Body of pancreas (tissue), 4 donors: ENCODE data around the gene BEAN1. TPM values are rescaled to one million over a fixed set of nuclear protein-coding genes. Genes with fewer than 3 reads are reported as not detected.

ENCODE experiments used
- ATAC-seq: fragments of 150-250 bp; one replicate; pipeline ENCODE4 v1.9.1; 2016
- DNase-seq, 4 donors: peaks; one replicate each; pipeline ENCODE4 v3.0.0-alpha.2; 2019
- H3K27ac ChIP-seq, 4 donors: fragments of 200-600 bp; sonication (generic); 1 replicate in 3 of 4; 2 replicates in 1 of 4; pipeline versions ENCODE4 v1.5.1 to v1.6.1; 2016 to 2019; ENCODE audit warnings: mild to moderate bottlenecking in 1 of 4, mixed read lengths in 1 of 4, moderate library complexity in 1 of 4
- H3K27me3 ChIP-seq, 2 donors: fragments of 200-600 bp; sonication (generic); one replicate each; pipeline ENCODE4 v1.6.0; 2016; ENCODE audit warnings: mild to moderate bottlenecking in 1 of 2
- H3K36me3 ChIP-seq, 2 donors: fragments of 200-600 bp; sonication (generic); replicated peaks in 1 of 2; 2 replicates each; pipeline ENCODE4 v1.5.1; 2016; ENCODE audit warnings: low read depth in 2 of 2; ENCODE audit not compliant: insufficient read depth in 1 of 2
- H3K4me1 ChIP-seq: fragments of 200-600 bp; sonication (generic); one replicate; pipeline ENCODE4 v1.6.0; 2016
- H3K4me3 ChIP-seq, 2 donors: fragments of 200-600 bp; sonication (generic); 1 replicate in 1 of 2; 2 replicates in 1 of 2; pipeline ENCODE4 v1.5.1; 2016 to 2019
- H3K9me3 ChIP-seq, 3 donors: fragments of 200-600 bp; sonication (generic); 1 replicate in 2 of 3; 2 replicates in 1 of 3; pipeline ENCODE4 v1.5.1; 2016
- CTCF ChIP-seq, 7 experiments: fragments of 450-650 bp in 4 of 7; fragments of 200-600 bp in 3 of 7; sonication (generic) in 3 of 7; IDR thresholded peaks; one replicate each; pipeline ENCODE4 v1.5.1; 2016 to 2019; ENCODE audit warnings: antibody characterized with exemption in 7 of 7
- POLR2A ChIP-seq, 3 donors: fragments of 450-650 bp; IDR thresholded peaks; one replicate each; pipeline ENCODE4 v1.6.1; 2016; ENCODE audit warnings: antibody characterized with exemption in 3 of 3, mild to moderate bottlenecking in 2 of 3
- WGBS, 2 donors: methylation state at CpG; one replicate each; pipeline ENCODE4 v1.1.5; 2017; 5-methylcytosine and 5-hydroxymethylcytosine counted together
- intact Hi-C: fragments of 100-400 bp; cut with DNase I; formaldehyde crosslinking; loops from one replicate; pipeline ENCODE4 v1.15.1; 2023
- total RNA-seq, 2 donors: library from RNA; depleted of rRNA; stranded (reverse); fragments of >200 nt; gene quantifications; one replicate each; pipeline ENCODE4 v1.1.0, GENCODE V29; 2016

BEAN1 gene
- total RNA-seq, 2 donors from 2014 or later = not detected

DNA sequence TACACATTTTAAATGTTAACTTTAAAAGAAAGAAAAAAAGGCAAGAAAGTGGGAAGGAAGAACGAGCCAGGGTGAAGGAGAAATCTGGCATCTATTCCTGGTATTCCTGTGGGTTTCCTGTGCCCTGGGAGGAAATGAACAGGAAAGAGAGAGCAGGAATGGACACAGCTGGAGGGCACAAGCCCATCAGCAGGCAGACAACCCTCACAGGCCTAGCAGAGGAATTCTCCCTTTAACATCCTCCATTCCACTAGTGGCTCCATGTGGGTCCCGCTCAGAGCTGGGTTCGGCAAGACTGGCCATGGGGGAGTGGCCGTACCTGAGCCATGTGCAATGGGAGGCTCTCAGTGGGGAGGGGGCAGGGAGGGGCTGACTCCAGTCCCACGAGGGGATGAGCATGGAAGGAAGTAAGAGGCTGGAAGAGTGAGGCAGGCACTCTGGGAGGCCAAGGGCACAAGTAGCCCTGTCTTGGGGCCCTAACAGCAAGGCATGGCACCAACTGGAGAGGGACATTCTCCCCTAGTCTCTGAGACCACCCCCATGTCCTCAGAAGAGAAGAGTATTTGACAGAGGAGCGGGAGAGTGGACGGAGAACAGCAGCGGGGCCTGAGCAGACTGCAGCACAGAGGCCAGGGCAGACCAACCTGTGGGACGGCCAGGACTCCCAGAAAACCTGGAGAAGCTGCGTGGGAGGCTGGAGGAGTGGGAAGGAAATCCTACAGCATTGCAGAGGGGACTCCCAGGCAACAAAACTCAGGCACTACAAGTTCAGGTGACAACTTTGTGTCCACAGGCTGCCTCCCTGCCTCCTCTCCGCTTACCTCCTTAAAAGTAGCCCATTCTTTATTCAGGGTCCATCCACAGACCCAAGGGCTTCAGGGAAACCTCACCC is 92.6 kb downstream of the BEAN1 start:
- peak overlapping the region; percentile 14 to 99 (median 81) for H3K27ac ChIP-seq
- TF ChIP-seq CTCF (IDR thresholded peaks at IDR 0.05) (no peak), POLR2A (IDR thresholded peaks at IDR 0.05) (no peak)
- H3K36me3 ChIP-seq = no peaks in the 10 kb centered on the region
- H3K27me3 ChIP-seq = no peaks in the 10 kb centered on the region
- ATAC-seq (no peak), DNase-seq (no peak)
- intact Hi-C loops = no loop called here
- no peak overlapping the region for H3K4me3 ChIP-seq
- H3K9me3 ChIP-seq = no peaks in the 10 kb centered on the region
- 84 to 94% methylated on average over 10 to 11 of the region's 11 CpGs for WGBS, 2 donors
- H3K4me1 ChIP-seq = peaks cover 32% of the 10 kb centered on the region

- peaks cover 0 to 3% of the 10 kb centered on the region in 2 donors for H3K36me3 ChIP-seq
- no peaks in the 10 kb centered on the region for H3K27me3 ChIP-seq
- 84 to 87% methylated on average over 14 of the region's 14 CpGs for WGBS, 2 donors
- H3K9me3 ChIP-seq = no peaks in the 10 kb centered on the region
- H3K27ac ChIP-seq = peak overlapping the region in 3 of 4 donors; percentile 67 to 99 (median 95)
- ATAC-seq (no peak), DNase-seq (peak in 1 of 4 donors; percentile 74)
- no peak overlapping the region for H3K4me3 ChIP-seq
- TF ChIP-seq CTCF (IDR thresholded peaks at IDR 0.05) = no peak
- TF ChIP-seq POLR2A (IDR thresholded peaks at IDR 0.05) = peak in 1 of 3 donors; percentile 37
- peaks cover 26% of the 10 kb centered on the region for H3K4me1 ChIP-seq
- intact Hi-C loops = no loop called here
These were observed 93.5 kb downstream of the BEAN1 start for GRCh38 chr16:66520406-66521170.

GRCh38 chr16:66521252-66521713 is 94.2 kb downstream of the BEAN1 start:
- Histone ChIP-seq H3K27me3 (no peaks in the 10 kb centered on the region), H3K4me3 (no peak overlapping the region), H3K4me1 (peaks cover 19% of the 10 kb centered on the region), H3K27ac (peak overlapping the region in 3 of 4 donors; percentile 2 to 95 (median 67)), H3K36me3 (peaks cover 0 to 3% of the 10 kb centered on the region in 2 donors), H3K9me3 (no peaks in the 10 kb centered on the region)
- TF ChIP-seq CTCF (IDR thresholded peaks at IDR 0.05) (no peak), POLR2A (IDR thresholded peaks at IDR 0.05) (no peak)
- DNase-seq (no peak), ATAC-seq (no peak)
- WGBS, 2 donors = 93 to 95% methylated on average over 3 to 4 of the region's 5 CpGs
- intact Hi-C loops = no loop called here

DNA sequence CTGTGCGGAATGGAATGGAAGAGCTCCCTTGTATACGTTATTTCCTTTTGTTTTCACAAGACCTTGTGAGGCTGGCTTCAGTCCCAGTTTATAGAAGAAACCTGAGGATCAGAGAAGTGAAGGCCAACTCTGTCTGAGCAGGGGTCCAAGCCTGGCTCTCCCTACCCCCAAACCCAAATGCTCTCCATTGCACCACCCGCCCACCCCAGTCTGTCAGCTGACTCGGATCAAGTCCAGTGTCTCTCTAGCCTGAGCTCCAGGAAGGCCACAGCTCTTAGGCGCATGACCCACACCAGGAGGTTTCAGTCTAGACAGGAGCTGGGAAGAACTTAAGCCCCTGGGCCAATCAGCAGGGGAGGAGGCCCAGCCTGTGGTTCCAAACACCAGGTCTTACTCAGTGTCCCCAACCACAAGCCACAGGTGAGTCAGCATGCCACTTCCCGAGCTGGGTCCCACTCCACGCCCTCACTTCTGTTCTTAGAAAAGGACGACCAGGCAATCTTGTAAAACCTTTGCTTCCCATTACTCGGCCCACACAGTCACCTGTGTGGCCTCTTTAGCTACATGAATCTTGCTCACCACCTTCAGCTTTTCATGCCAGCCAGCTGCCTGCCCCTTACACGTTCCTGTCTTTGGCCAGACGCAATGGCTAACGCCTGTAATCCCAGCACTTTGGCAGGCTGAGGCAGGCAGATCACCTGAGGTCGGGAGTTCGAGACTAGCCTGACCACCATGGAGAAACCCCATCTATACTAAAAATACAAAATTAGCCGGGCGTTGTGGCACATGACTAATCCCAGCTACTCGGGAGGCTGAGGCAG is 95.1 kb downstream of the BEAN1 start:
- intact Hi-C loops = no loop called here
- H3K4me1 ChIP-seq = peaks cover 12% of the 10 kb centered on the region
- TF ChIP-seq CTCF (IDR thresholded peaks at IDR 0.05) = no peak
- TF ChIP-seq POLR2A (IDR thresholded peaks at IDR 0.05) = no peak
- ATAC-seq (no peak), DNase-seq (peak in 1 of 4 donors; percentile 66)
- H3K27ac ChIP-seq = peak overlapping the region in 3 of 4 donors; percentile 2 to 95 (median 67)
- peaks cover 0 to 3% of the 10 kb centered on the region in 2 donors for H3K36me3 ChIP-seq
- WGBS, 2 donors = 73 to 83% methylated on average over 14 to 17 of the region's 17 CpGs
- no peaks in the 10 kb centered on the region for H3K27me3 ChIP-seq
- H3K4me3 ChIP-seq = no peak overlapping the region
- H3K9me3 ChIP-seq = no peaks in the 10 kb centered on the region
